ENCODE data around the gene PERCC1.

PERCC1 gene

DNA sequence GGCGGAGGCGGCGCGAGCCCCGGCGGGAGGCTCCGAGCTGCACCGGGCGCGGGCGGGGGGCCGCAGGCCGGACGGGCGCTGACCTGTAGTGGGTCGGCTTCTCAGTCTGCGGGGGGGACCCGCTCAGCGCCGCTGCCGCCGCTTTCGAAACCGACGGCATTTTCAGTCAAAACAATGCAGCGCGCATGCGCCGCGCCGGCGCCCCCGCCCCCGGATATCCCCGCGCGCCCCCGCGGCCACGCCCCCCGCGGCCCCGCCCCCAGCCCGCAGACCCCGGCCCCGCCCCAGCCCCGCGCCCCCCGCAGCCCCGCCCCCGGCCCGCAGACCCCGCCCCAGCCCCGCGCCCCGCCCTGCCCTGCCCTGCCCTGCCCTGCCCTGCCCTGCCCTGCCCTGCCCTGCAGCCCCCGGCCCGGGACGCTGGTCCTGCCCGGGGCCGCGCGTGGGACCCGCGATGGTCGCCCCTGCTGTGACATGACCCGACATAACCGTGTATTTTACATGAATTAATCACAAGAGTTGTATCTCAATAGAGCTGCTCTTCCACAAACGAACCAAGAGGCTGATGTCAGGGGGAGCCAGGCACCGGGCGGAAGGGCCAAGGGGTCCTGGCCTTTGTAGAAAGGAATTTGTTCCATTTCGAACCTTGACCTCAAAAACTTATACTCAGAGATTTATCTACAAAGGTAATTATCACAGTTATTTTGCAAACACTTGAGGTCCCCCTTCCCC lies 16.2 kb upstream of the PERCC1 start, which contains the start of gene UNKL:
Gene UNKL (minus strand): TSS at position 173 of the 729 bp plus-strand sequence. CDS start 13 bp downstream, at position 160.
- H3K4me2 ChIP-seq (ENCODE audit: low read length) = peak within 1 kb of the TSS; percentile 88
- H3K27ac ChIP-seq (ENCODE audit: low read depth, low read length) = 0 out of 2 replicates have a peak within 1 kb of the TSS, but pooled peaks have one; percentile 18
- H3K79me2 ChIP-seq (ENCODE audit: control insufficient read depth, low read length) = peaks cover 44% of the 10 kb centered on the region

DNA sequence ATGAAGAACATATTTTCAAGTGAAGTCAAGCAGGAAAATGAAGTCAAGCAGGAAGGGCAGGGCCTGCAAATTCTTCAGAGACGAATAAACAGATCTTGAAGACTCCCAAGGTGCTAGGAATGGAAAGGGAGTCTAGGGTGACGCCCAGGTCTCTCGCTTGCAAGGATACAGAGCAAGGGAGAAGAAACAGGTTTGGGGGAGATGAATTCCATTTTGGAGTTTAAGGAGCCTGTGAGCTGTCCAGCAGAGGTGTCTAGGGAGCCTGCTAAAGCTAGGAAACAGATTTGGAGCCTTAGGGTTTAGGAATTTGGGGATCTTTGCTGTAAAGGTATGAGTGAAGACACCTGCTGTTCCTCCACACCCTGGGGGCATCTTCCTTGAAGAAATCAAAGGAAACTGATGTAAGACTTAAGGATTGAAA lies 14.3 kb upstream of the PERCC1 start:
- TF ChIP-seq, protein P1, sequence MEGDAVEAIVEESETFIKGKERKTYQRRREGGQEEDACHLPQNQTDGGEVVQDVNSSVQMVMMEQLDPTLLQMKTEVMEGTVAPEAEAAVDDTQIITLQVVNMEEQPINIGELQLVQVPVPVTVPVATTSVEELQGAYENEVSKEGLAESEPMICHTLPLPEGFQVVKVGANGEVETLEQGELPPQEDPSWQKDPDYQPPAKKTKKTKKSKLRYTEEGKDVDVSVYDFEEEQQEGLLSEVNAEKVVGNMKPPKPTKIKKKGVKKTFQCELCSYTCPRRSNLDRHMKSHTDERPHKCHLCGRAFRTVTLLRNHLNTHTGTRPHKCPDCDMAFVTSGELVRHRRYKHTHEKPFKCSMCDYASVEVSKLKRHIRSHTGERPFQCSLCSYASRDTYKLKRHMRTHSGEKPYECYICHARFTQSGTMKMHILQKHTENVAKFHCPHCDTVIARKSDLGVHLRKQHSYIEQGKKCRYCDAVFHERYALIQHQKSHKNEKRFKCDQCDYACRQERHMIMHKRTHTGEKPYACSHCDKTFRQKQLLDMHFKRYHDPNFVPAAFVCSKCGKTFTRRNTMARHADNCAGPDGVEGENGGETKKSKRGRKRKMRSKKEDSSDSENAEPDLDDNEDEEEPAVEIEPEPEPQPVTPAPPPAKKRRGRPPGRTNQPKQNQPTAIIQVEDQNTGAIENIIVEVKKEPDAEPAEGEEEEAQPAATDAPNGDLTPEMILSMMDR (IDR thresholded peaks at IDR 0.05; ENCODE audit: low read depth, low read length, poor library complexity, severe bottlenecking) = no peak
- no peak for TF ChIP-seq EZH2phosphoT487 (IDR thresholded peaks at IDR 0.05; ENCODE audit: borderline replicate concordance, low read length)
- H3F3A ChIP-seq (ENCODE audit: control insufficient read depth, insufficient read depth) = peaks cover 22% of the 10 kb centered on the region
- no peak overlapping the region for H3K4me2 ChIP-seq (ENCODE audit: low read length)
- peaks cover 53% of the 10 kb centered on the region for H3K79me2 ChIP-seq (ENCODE audit: control insufficient read depth, low read length)
- H4K20me1 ChIP-seq (ENCODE audit: control insufficient read depth, insufficient read depth, low read depth, low read length) = no peaks in the 10 kb centered on the region
- no peak overlapping the region for H3K27ac ChIP-seq (ENCODE audit: low read depth, low read length)
- no peak overlapping the region for H3K4me3 ChIP-seq (ENCODE audit: low read length)
- H3K9me2 ChIP-seq (replicated peaks; ENCODE audit: control insufficient read depth, low read length) = no peaks in the 10 kb centered on the region
- H3K4me1 ChIP-seq (ENCODE audit: control insufficient read depth, low read length) = peaks cover 35% of the 10 kb centered on the region
- H3K27me3 ChIP-seq (ENCODE audit: control insufficient read depth, low read length) = no peaks in the 10 kb centered on the region
- H3K36me3 ChIP-seq (ENCODE audit: control insufficient read depth, low read length) = peaks cover 11% of the 10 kb centered on the region
- no peaks in the 10 kb centered on the region for H3K9me3 ChIP-seq (ENCODE audit: control insufficient read depth, insufficient read depth, low read length)

More for the DNA sequence above, 16.2 kb upstream of the PERCC1 start, which contains the start of gene UNKL:
- H3K4me1 ChIP-seq (ENCODE audit: control insufficient read depth, low read length) = peaks cover 28% of the 10 kb centered on the region
- TF ChIP-seq EZH2phosphoT487 (IDR thresholded peaks at IDR 0.05; ENCODE audit: borderline replicate concordance, low read length) = no peak
- TF ChIP-seq, protein P1 (IDR thresholded peaks at IDR 0.05; ENCODE audit: low read depth, low read length, poor library complexity, severe bottlenecking) = no peak
- H3K4me3 ChIP-seq (ENCODE audit: low read length) = peak within 1 kb of the TSS; percentile 96
- no peaks in the 10 kb centered on the region for H3K9me2 ChIP-seq (replicated peaks; ENCODE audit: control insufficient read depth, low read length)
- no peaks in the 10 kb centered on the region for H4K20me1 ChIP-seq (ENCODE audit: control insufficient read depth, insufficient read depth, low read depth, low read length)
- H3K27me3 ChIP-seq (ENCODE audit: control insufficient read depth, low read length) = no peaks in the 10 kb centered on the region
- peaks cover 20% of the 10 kb centered on the region for H3F3A ChIP-seq (ENCODE audit: control insufficient read depth, insufficient read depth)
- H3K9me3 ChIP-seq (ENCODE audit: control insufficient read depth, insufficient read depth, low read length) = no peaks in the 10 kb centered on the region
- H3K36me3 ChIP-seq (ENCODE audit: control insufficient read depth, low read length) = peaks cover 7% of the 10 kb centered on the region

DNA sequence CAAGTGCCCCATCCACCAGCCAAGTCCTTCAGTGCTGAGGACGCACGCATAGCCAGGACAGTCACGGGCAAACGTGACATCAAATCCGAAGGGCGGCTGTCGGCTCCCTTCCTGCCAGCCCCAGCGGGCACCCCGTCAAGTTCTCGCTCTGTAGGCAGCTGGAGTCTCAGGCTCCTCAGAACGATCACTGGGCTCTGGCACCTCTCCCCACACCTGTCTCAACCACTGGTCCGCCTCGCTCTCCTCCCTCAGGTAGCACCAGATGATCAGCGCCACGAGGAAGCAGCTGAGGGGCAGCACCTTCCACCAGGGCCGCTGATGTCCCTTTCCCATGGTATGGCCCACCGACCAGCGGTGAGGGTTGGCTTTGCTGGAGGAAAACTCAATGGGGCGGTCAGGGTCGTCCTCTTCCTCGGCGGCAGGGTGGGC lies 10.8 kb upstream of the PERCC1 start:
- TF ChIP-seq, protein P1 (IDR thresholded peaks at IDR 0.05; ENCODE audit: low read depth, low read length, poor library complexity, severe bottlenecking) = no peak
- TF ChIP-seq EZH2phosphoT487 (IDR thresholded peaks at IDR 0.05; ENCODE audit: borderline replicate concordance, low read length) = no peak
- H3K27ac ChIP-seq (ENCODE audit: low read depth, low read length) = peak overlapping the region; percentile 92
- no peaks in the 10 kb centered on the region for H4K20me1 ChIP-seq (ENCODE audit: control insufficient read depth, insufficient read depth, low read depth, low read length)
- peak overlapping the region; percentile 98 for H3K4me3 ChIP-seq (ENCODE audit: low read length)
- no peaks in the 10 kb centered on the region for H3K9me3 ChIP-seq (ENCODE audit: control insufficient read depth, insufficient read depth, low read length)
- peaks cover 11% of the 10 kb centered on the region for H3K36me3 ChIP-seq (ENCODE audit: control insufficient read depth, low read length)
- H3K79me2 ChIP-seq (ENCODE audit: control insufficient read depth, low read length) = peaks cover 42% of the 10 kb centered on the region
- H3K9me2 ChIP-seq (replicated peaks; ENCODE audit: control insufficient read depth, low read length) = no peaks in the 10 kb centered on the region
- peak overlapping the region; percentile 77 for H3K4me2 ChIP-seq (ENCODE audit: low read length)
- no peaks in the 10 kb centered on the region for H3K27me3 ChIP-seq (ENCODE audit: control insufficient read depth, low read length)
- H3F3A ChIP-seq (ENCODE audit: control insufficient read depth, insufficient read depth) = peaks cover 15% of the 10 kb centered on the region
- H3K4me1 ChIP-seq (ENCODE audit: control insufficient read depth, low read length) = peaks cover 28% of the 10 kb centered on the region
